H9 (cell line): Measurements from ENCODE around the gene LDB2. TPM values are rescaled to one million over a fixed set of nuclear protein-coding genes. Genes with fewer than 3 reads are reported as not detected.

Source experiments
- DNase-seq: peaks from one replicate; pipeline ENCODE4 v3.0.0-alpha.2; 2017
- H2AFZ ChIP-seq: one replicate; pipeline ENCODE4 v1.6.1; 2013; ENCODE audit warnings: mild to moderate bottlenecking, low read length, control low read depth, moderate library complexity
- H2AK5ac ChIP-seq: 2 replicates; pipeline ENCODE4 v1.6.1; 2013; ENCODE audit warnings: low read length, control low read depth, mixed read lengths; ENCODE audit not compliant: insufficient read length
- H2BK120ac ChIP-seq: one replicate; pipeline ENCODE4 v1.6.1; 2013; ENCODE audit warnings: low read depth, mild to moderate bottlenecking, low read length, control low read depth, inconsistent platforms; ENCODE audit not compliant: poor library complexity, severe bottlenecking
- H2BK12ac ChIP-seq: 2 replicates; pipeline ENCODE4 v1.6.1; 2013; ENCODE audit warnings: low read length, control low read depth, mixed read lengths, low read depth; ENCODE audit not compliant: insufficient read length
- H2BK15ac ChIP-seq: 2 replicates; pipeline ENCODE4 v1.6.1; 2013; ENCODE audit warnings: low read depth, low read length, control low read depth
- H2BK20ac ChIP-seq: one replicate; pipeline ENCODE4 v1.6.1; 2013; ENCODE audit warnings: low read depth, mild to moderate bottlenecking, low read length, control low read depth, inconsistent platforms; ENCODE audit not compliant: poor library complexity, severe bottlenecking
- H2BK5ac ChIP-seq: 2 replicates; pipeline ENCODE4 v1.6.1; 2013; ENCODE audit warnings: low read length, control low read depth, mixed read lengths; ENCODE audit not compliant: insufficient read length
- H3K14ac ChIP-seq: 2 replicates; pipeline ENCODE4 v1.6.1; 2013; ENCODE audit warnings: low read length, control low read depth; ENCODE audit not compliant: insufficient read depth
- H3K18ac ChIP-seq: 2 replicates; pipeline ENCODE4 v1.6.1; 2013; ENCODE audit warnings: low read depth, mild to moderate bottlenecking, mixed read lengths, low read length, control low read depth; ENCODE audit not compliant: insufficient read length
- H3K23ac ChIP-seq: 2 replicates; pipeline ENCODE4 v1.6.1; 2013; ENCODE audit warnings: low read length, control low read depth, mixed read lengths, low read depth; ENCODE audit not compliant: insufficient read length
- H3K23me2 ChIP-seq: 2 replicates; pipeline ENCODE4 v1.6.1; 2013; ENCODE audit warnings: low read depth, mild to moderate bottlenecking, mixed read lengths, low read length, control low read depth; ENCODE audit not compliant: insufficient read length, poor library complexity, severe bottlenecking
- H3K27ac ChIP-seq: 2 replicates; pipeline ENCODE4 v1.5.1; 2013; ENCODE audit warnings: low read length, control low read depth, mixed read lengths, low read depth; ENCODE audit not compliant: insufficient read length
- H3K27me3 ChIP-seq: 2 replicates; pipeline ENCODE4 v1.6.1; 2013; ENCODE audit warnings: low read length, control low read depth, inconsistent platforms; ENCODE audit not compliant: insufficient read depth
- H3K4ac ChIP-seq: 2 replicates; pipeline ENCODE4 v1.6.1; 2013; ENCODE audit warnings: low read depth, mild to moderate bottlenecking, control low read depth, inconsistent platforms, low read length, moderate library complexity
- H3K4me1 ChIP-seq: 2 replicates; pipeline ENCODE4 v1.6.1; 2013; ENCODE audit warnings: low read length, control low read depth, inconsistent platforms; ENCODE audit not compliant: insufficient read depth
- H3K4me2 ChIP-seq: 2 replicates; pipeline ENCODE4 v1.6.1; 2013; ENCODE audit warnings: low read length, control low read depth, mixed read lengths; ENCODE audit not compliant: insufficient read length, insufficient read depth
- H3K56ac ChIP-seq: 2 replicates; pipeline ENCODE4 v1.6.1; 2013; ENCODE audit warnings: low read depth, mild to moderate bottlenecking, mixed read lengths, low read length, control low read depth; ENCODE audit not compliant: insufficient read length
- H3K79me1 ChIP-seq: 2 replicates; pipeline ENCODE4 v1.6.1; 2013; ENCODE audit warnings: low read depth, mild to moderate bottlenecking, moderate library complexity, low read length, control low read depth, inconsistent platforms; ENCODE audit not compliant: insufficient read depth, poor library complexity, severe bottlenecking
- H3K79me2 ChIP-seq: 2 replicates; pipeline ENCODE4 v1.6.1; 2013; ENCODE audit warnings: low read length, control low read depth, inconsistent platforms; ENCODE audit not compliant: insufficient read depth
- H3K9ac ChIP-seq: 2 replicates; pipeline ENCODE4 v1.6.1; 2013; ENCODE audit warnings: low read length, control low read depth, mixed read lengths; ENCODE audit not compliant: insufficient read length; ENCODE audit errors: extremely low read depth
- H3K9me3 ChIP-seq: one replicate; pipeline ENCODE4 v1.6.1; 2013; ENCODE audit warnings: low read depth, low read length, inconsistent platforms; ENCODE audit not compliant: control insufficient read depth
- H3T11ph ChIP-seq: one replicate; pipeline ENCODE4 v1.6.1; 2013; ENCODE audit warnings: mild to moderate bottlenecking, low read length, control low read depth, inconsistent platforms
- H4K20me1 ChIP-seq: one replicate; pipeline ENCODE4 v1.6.1; 2013; ENCODE audit not compliant: control insufficient read depth, insufficient read length, insufficient read depth
- H4K5ac ChIP-seq: 2 replicates; pipeline ENCODE4 v1.6.1; 2013; ENCODE audit warnings: low read depth, mild to moderate bottlenecking, mixed read lengths, low read length, control low read depth; ENCODE audit not compliant: insufficient read length
- H4K8ac ChIP-seq: replicated peaks from 2 replicates; pipeline ENCODE4 v1.6.1; 2013; ENCODE audit warnings: low read length, control low read depth, mixed read lengths, low read depth; ENCODE audit not compliant: insufficient read length
- H4K91ac ChIP-seq: 2 replicates; pipeline ENCODE4 v1.6.1; 2013; ENCODE audit warnings: low read depth, mild to moderate bottlenecking, moderate library complexity, mixed read lengths, low read length, control low read depth; ENCODE audit not compliant: insufficient read length
- H3K27ac Mint-ChIP-seq, 3 experiments: 2 replicates in 2 of 3; 3 replicates in 1 of 3; pipeline ENCODE4 v1.8.0; 2020 to 2021; ENCODE audit warnings: mixed read lengths in 3 of 3, mild to moderate bottlenecking in 1 of 3, moderate library complexity in 1 of 3
- H3K27me3 Mint-ChIP-seq: 2 replicates; pipeline ENCODE4 v1.8.0; 2021; ENCODE audit warnings: low read depth, mild to moderate bottlenecking, moderate library complexity, mixed read lengths
- H3K36me3 Mint-ChIP-seq, 3 experiments: 2 replicates in 2 of 3; 3 replicates in 1 of 3; pipeline ENCODE4 v1.8.0; 2020 to 2021; ENCODE audit warnings: low read depth in 3 of 3, mixed read lengths in 3 of 3; ENCODE audit not compliant: insufficient read depth in 1 of 3
- H3K4me1 Mint-ChIP-seq, 2 experiments: 2 replicates each; pipeline ENCODE4 v1.8.0; 2020; ENCODE audit warnings: mixed read lengths in 2 of 2
- H3K4me3 Mint-ChIP-seq, 2 experiments: 2 replicates in 1 of 2; 3 replicates in 1 of 2; pipeline ENCODE4 v1.8.0; 2020 to 2021; ENCODE audit warnings: mild to moderate bottlenecking in 2 of 2, mixed read lengths in 2 of 2, moderate library complexity in 1 of 2
- H3K9me3 Mint-ChIP-seq, 2 experiments: 2 replicates in 1 of 2; 3 replicates in 1 of 2; pipeline ENCODE4 v1.8.0; 2020; ENCODE audit warnings: mild to moderate bottlenecking in 2 of 2, mixed read lengths in 2 of 2, moderate library complexity in 1 of 2
- CTCF ChIP-seq: fragments of 200-600 bp; sonication (generic); conservative IDR thresholded peaks from 3 replicates; pipeline ENCODE4 v1.8.0; 2021; ENCODE audit warnings: antibody characterized with exemption, mild to moderate bottlenecking
- WGBS: extraction: QIAGEN DNeasy Blood & Tissue Kit; methylation state at CpG from one replicate; pipeline ENCODE4 v1.1.7; 2013; ENCODE audit warnings: missing lambda C conversion rate, low lambda C conversion rate, mixed read lengths; ENCODE audit not compliant: insufficient read length; ENCODE audit errors: extremely low coverage; 5-methylcytosine and 5-hydroxymethylcytosine counted together
- total RNA-seq: library from RNA; stranded (reverse); gene quantifications from 2 replicates; pipeline ENCODE4 v1.2.1, GENCODE V29; 2021

LDB2 gene
- total RNA-seq, 1 experiment from 2014 or later, result 22.5 TPM

- Histone ChIP-seq H3K27ac (no peak overlapping the region), H4K91ac (no peak overlapping the region), H3K9ac (no peak overlapping the region), H4K5ac (no peak overlapping the region), H3K4me1 (peaks cover 16% of the 10 kb centered on the region), H2AFZ (no peak overlapping the region), H2BK120ac (no peak overlapping the region), H3K23me2 (no peaks in the 10 kb centered on the region), H3K14ac (no peak overlapping the region), H2BK15ac (no peak overlapping the region), H2BK20ac (no peak overlapping the region), H3K56ac (no peak overlapping the region), H3T11ph (no peak overlapping the region), H3K9me3 (no peaks in the 10 kb centered on the region), H4K20me1 (no peaks in the 10 kb centered on the region), H3K4ac (no peak overlapping the region), H3K4me2 (no peak overlapping the region), H3K79me2 (peaks cover 5% of the 10 kb centered on the region; the same call in 1 of the 2 replicates), H3K18ac (no peak overlapping the region), H4K8ac (no peak overlapping the region), H3K23ac (no peak overlapping the region), H2AK5ac (no peak overlapping the region), H3K79me1 (no peaks in the 10 kb centered on the region), H2BK12ac (no peak overlapping the region), H2BK5ac (no peak overlapping the region), H3K27me3 (no peaks in the 10 kb centered on the region)
- H3K4me3 Mint-ChIP-seq, result no peak overlapping the region
- H3K27ac Mint-ChIP-seq, result peak overlapping the region in 1 of 3 experiments; percentile 79; a peak in 1 of 7 replicates
- WGBS, result no CpG with 5 or more reads among the region's 4 CpGs
- H3K9me3 Mint-ChIP-seq, result no peaks in the 10 kb centered on the region
- peaks cover 0 to 2% (median 0%) of the 10 kb centered on the region in 3 experiments; a peak in 2 of 7 replicates for H3K36me3 Mint-ChIP-seq
- peaks cover 48 to 53% of the 10 kb centered on the region in 2 experiments for H3K4me1 Mint-ChIP-seq
- no peaks in the 10 kb centered on the region for H3K27me3 Mint-ChIP-seq
- no peak for DNase-seq
- no peak for TF ChIP-seq CTCF
Observed at GRCh38 chr4:16859031-16859430, 39.4 kb downstream of the LDB2 start.
